ENCODE measurements around the gene DAO.
A peak's percentile ranks its signal among the peaks of the same experiment; 100 is the strongest.

The DAO gene

GRCh38 chr12:108938247-108938924 lies 58.5 kb downstream of the DAO start:
- no peak for DNase-seq (ENCODE audit: low spot score)
- H3K27ac ChIP-seq = no peak overlapping the region
- CTCF ChIA-PET = interaction anchor here (0.6 kb wide), 1 partner anchor 173 kb away, joined by 3 read pairs; no protein-coding TSS in a partner anchor
- POLR2A ChIA-PET (ENCODE audit: low non-redundant PET) = no interaction called here
- TF ChIP-seq CTCF (conservative IDR thresholded peaks at IDR 0.05; ENCODE audit: low read depth) = no peak

- peak; percentile 27 for DNase-seq (ENCODE audit: low spot score)
- CTCF ChIA-PET = interaction anchor here (0.6 kb wide), 1 partner anchor 150 kb away, joined by 8 read pairs; no protein-coding TSS in a partner anchor
- TF ChIP-seq CTCF (conservative IDR thresholded peaks at IDR 0.05; ENCODE audit: low read depth) = no peak
Observed at GRCh38 chr12:108939594-108939993, 59.7 kb downstream of the DAO start.

GRCh38 chr12:108940138-108940537 lies 60.2 kb downstream of the DAO start:
- no peak overlapping the region for H3K27ac ChIP-seq
- ChIA-PET CTCF (interaction anchor here (0.6 kb wide), 1 partner anchor 150 kb away, joined by 8 read pairs; no protein-coding TSS in a partner anchor), POLR2A (ENCODE audit: low non-redundant PET) (no interaction called here)
- no peak for DNase-seq (ENCODE audit: low spot score)
- TF ChIP-seq CTCF (conservative IDR thresholded peaks at IDR 0.05; ENCODE audit: low read depth) = no peak

More at GRCh38 chr12:108939594-108939993, 59.7 kb downstream of the DAO start:
- no peak overlapping the region for H3K27ac ChIP-seq
- POLR2A ChIA-PET (ENCODE audit: low non-redundant PET) = no interaction called here

- POLR2A ChIA-PET (ENCODE audit: low non-redundant PET) = no interaction called here
- CTCF ChIA-PET = no interaction called here
- H3K27ac ChIP-seq = no peak overlapping the region
- DNase-seq (ENCODE audit: low spot score) = no peak
- TF ChIP-seq CTCF (conservative IDR thresholded peaks at IDR 0.05; ENCODE audit: low read depth) = no peak
Observed at GRCh38 chr12:108947097-108947496, 67.2 kb downstream of the DAO start.

- ChIA-PET CTCF (interaction anchor here (3.2 kb wide), 1 partner anchor 144 kb away, joined by 21 read pairs; no protein-coding TSS in a partner anchor), POLR2A (ENCODE audit: low non-redundant PET) (no interaction called here)
- TF ChIP-seq CTCF (conservative IDR thresholded peaks at IDR 0.05; ENCODE audit: low read depth) = no peak
- DNase-seq (ENCODE audit: low spot score) = no peak
- H3K27ac ChIP-seq = no peak overlapping the region
Observed at GRCh38 chr12:108948367-108948766, 68.5 kb downstream of the DAO start.

GRCh38 chr12:108949976-108950375 lies 70.1 kb downstream of the DAO start:
- CTCF ChIA-PET = interaction anchor here (0.6 to 3.2 kb wide), 6 partner anchors 17 to 207 kb away, joined by 3 to 21 read pairs (median 4); no protein-coding TSS in a partner anchor

More at GRCh38 chr12:108949976-108950375, 70.1 kb downstream of the DAO start:
- no peak for TF ChIP-seq CTCF (conservative IDR thresholded peaks at IDR 0.05; ENCODE audit: low read depth)
- no peak overlapping the region for H3K27ac ChIP-seq
- DNase-seq (ENCODE audit: low spot score) = no peak
- POLR2A ChIA-PET (ENCODE audit: low non-redundant PET) = no interaction called here

Data from RWPE1 (cell line).